Stimulated activated CD8-positive, alpha-beta memory T cell treated with anti-CD3 and anti-CD28 coated beads, Interleukin-15, amount 100 ng/mL, for 1 hour (primary cell): Measurements from ENCODE around the gene PPP1CA.
A peak's percentile ranks its signal among the peaks of the same experiment; 100 is the strongest.

Experiments used
- DNase-seq: peaks from one replicate; pipeline ENCODE4 v3.0.0-alpha.2; 2020; ENCODE audit warnings: low read depth

Gene PPP1CA

DNA sequence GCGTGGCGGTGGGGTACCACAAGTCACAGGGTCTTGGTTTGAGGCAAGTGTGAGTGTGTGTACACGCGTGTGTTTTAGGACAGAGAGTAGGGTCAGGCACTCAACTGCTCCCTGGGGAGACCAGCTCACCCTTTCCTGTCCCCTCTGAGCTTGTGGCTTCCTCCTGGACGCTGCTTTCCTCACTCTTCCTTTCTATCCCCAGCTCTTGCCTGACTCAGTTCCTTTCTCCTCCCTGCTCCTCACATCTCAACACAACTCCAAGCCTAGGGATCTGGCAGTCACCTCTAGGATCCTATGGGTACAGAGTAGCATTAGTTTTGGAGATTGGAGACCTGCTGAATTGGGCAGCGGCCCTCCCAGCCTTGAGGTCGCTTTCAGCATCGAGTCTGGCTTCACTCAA is 32.4 kb downstream of the PPP1CA start:
- DNase-seq, result no peak

- DNase-seq, result no peak
These were observed 33.0 kb downstream of the PPP1CA start for GRCh38 chr11:67368621-67369020.

GRCh38 chr11:67367761-67368227 is 33.9 kb downstream of the PPP1CA start:
- DNase-seq, result no peak

DNA sequence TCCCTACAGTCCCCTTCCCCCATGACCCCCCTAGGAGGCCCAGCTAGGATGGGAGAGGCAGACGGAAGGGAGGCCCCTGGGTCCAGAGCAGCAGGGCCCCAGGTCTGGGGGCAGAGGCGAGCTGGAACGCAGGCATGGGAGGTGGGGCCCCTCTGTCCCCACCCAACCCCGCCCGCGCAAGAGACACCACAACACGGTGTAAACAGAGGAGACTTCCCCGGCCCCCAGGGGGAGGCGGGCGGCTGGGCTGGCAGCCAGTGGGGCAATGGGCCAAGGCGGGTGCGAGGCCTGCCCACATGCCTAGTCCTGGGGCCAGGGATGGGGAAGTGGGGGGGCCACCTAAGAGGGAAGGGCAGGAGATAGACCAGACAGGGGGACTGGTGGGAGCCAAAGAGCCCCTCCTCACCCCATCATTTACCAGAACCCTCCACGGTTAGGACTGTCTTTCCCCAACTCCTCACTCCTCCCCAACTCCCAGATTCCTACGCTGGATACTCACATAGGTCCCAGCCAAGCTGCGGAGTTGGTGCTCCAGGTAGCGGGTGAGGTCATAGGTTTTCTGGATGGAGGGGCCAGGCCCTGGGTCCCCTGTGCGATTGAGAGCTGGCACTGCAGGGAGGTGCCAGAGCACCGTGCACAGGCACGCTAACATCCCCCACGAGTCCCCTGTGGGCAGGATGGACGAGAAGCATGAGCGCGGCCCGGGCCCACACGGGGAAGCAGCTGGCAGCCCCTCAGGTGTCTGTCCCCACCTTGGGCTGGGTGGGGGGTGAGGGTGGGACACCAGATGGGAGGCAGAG is 34.5 kb downstream of the PPP1CA start:
- DNase-seq, result no peak

GRCh38 chr11:67366546-67366945 is 35.1 kb downstream of the PPP1CA start:
- no peak for DNase-seq

GRCh38 chr11:67365736-67366444 is 35.8 kb downstream of the PPP1CA start:
- DNase-seq, result no peak

DNA sequence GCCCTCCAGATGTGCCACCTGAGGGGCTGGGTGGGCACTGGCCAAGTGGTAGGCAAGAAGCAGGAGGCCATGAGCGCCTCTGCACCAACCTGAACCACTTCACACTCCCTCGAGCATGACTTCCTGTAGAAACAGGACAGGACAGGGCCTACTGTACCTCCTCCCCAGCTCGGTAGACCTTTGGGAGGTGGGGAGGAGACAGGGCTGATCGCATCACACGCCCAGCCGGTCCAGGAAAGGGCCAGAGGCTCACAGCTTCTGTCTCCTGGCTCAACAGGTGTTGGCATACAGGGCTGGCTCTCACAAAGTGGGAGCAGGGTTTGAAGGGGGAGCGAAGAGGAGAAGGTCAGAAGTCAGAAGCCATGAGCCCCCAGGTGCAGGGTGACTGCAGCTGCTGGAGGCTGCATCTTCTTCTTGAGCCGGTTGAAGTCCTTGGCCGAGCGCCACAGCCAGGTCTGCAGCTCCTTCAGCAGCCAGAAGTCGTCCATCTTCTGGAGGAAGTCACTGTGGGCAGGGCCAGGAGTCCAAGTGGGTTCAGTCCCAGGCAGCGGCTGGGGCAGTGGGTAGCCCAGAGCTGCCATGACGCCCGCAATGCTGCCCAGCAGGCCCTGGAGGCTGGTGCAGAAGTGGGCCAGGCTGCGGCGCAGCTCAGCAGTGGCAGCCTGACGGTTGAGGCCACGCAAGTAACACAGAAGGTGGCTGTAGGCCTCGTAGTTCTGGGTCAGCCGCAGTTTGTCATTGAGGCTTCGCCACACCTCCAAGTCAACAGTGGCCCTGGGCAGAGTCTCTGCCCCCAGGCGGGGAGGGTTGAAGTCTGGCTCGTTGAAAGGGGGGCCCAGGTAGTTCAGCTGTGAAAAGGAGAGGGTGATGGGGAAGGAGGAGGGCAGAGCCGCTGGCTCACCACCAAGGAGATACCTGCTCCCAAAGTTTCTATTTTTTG is 36.6 kb downstream of the PPP1CA start:
- DNase-seq, result no peak

DNA sequence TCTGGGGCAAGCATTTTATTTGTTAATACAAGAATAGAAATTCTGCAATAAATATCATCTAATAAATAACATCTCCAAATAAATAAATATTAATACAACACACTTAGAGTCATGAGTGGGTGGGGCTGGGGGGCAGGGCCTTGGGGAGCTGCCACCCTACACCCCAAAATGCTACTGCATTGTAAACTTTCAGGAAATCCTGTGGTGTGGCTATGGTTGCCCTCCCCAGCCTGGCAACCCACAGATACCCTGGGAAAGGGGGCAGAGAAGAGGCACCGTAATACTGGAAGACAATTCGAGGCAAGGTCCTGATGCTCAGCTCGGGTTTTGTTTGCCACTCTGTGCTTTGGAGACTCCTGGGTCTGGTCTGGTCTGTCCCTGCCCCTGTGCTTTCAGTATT is 37.5 kb downstream of the PPP1CA start:
- DNase-seq, result no peak

DNA sequence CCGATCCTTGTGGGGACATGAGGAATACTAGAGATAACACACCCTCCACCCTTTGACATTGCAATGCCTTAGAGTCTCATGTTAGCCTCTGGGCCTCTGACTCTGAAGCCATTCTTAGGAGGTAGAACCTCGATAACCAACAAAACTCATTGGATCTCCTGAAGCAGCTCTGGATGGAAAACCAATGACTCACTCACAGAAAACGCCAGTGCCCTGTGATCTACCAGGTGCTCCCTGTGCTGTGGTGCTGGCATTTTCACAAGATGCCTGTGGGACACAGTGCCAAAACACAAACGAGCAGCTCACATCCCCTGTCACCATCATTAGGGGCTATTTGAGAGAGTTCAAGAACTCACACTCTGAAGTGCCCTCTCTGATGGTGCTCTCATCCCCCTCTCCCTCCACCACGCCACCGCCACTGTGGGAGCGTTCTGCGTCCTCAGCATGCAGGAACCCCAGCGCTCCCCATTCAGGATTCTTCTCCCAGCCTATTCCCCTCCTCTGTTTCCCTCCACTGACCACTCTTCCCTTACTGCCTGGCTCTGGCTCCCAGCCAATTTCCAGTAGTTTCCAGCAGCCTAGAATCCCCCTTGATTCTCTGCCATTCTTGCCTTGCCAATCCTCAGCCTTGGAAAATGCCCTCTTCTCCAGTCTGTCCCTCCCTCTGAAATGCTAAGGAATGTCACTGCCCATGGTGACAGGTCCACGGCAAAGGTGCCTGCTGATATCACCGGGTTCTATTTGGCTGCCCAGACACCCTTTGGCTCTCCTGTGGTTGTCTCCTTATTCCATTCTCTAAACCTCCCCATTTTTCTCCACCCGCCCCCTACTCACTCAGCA is 43.6 kb downstream of the PPP1CA start:
- DNase-seq, result no peak

DNA sequence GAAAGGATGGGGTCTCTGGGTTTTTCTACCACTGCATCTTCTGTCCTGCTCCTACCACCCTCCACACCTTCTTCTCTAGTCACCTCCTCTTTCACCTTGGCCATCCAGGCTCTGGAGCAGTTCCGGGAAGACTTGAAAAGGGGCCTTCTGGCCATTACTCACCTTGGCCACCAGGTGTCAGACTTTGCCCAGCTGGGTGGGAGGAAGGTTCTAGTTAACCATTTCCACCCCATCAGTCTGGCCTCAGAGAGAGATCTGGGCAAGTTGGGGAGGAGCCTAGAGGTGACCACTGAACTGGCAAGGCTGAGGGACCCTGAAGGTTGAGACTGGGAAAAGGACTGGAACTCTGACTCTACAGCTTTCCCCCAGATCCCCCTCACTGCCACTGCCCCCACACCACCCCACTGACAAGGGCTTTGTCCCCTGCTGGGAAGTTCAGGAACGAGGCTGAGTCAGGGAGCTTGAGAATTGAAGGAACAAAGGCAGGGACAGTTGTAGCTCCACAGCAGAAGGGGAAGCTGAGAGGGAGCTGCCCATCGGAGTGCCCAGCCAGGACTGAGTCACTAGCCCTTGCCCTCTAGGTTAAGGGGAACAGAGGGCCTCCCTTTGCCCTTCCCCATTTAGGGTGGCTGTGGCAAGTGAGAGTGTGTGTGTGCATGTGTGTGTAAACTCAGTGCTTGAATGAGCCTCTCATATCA is 44.6 kb downstream of the PPP1CA start:
- DNase-seq, result peak; percentile 44

DNA sequence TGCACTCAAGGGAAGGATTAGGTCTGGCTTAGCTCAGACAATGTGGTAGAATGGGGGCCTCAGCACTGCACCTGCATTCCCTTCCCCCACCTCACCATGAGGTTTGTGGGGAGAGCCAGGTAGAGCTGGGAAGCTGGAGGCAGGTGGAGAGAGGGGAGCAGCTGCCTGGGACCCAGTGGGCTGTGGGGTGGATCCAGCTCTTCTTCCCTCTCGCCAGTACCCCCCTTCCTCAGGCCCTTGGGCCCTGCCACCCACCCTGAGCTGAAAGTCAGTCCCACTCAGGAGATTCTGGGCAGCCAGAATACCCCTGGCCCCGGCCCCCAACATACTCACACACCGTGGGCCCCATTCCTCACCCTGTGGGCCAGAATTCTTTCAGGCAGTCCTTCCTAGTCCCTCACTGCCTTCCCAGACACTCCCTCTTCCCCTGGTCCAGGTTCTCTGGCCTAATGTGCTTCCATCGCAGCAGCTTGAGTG is 45.2 kb downstream of the PPP1CA start:
- DNase-seq, result no peak

DNA sequence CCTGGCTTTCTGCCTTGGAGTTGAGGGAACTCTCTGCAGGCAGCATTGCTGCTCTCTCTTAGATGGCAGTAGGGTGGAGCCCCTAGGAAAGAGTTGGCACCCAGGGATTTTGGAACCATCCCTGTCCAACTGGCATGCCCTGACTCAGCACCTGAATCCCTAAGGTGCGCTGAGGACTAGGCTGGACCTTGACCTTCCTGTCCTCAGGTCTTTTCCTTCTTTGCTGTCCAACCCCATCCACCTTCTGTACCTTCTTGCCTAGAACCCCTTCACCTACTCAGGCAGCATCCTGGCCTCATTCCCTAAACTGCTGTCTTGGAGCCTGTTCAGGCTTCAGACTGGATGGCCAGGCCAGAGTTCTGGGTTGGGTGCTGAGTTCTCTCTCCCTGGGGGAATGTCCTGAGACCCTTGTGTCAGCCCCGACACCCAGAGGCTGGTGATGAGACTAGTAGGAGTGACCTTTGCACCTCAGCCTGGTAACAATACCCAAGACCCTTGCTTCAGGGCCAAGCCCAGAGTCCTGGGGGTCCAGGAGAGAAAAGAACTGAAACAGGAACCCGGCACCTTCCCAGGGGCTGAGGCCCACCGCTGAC is 45.8 kb downstream of the PPP1CA start:
- DNase-seq, result no peak

- DNase-seq, result no peak
These were observed 46.5 kb downstream of the PPP1CA start for GRCh38 chr11:67355023-67355793.

- DNase-seq, result no peak
These were observed 47.3 kb downstream of the PPP1CA start for GRCh38 chr11:67354075-67355022.

- peak; percentile 93 for DNase-seq
These were observed 48.2 kb downstream of the PPP1CA start, which contains the start of gene POLD4 for GRCh38 chr11:67353317-67354074. Gene POLD4 (minus strand): TSS chr11:67353546. CDS start chr11:67353399, 147 bp downstream.

DNA sequence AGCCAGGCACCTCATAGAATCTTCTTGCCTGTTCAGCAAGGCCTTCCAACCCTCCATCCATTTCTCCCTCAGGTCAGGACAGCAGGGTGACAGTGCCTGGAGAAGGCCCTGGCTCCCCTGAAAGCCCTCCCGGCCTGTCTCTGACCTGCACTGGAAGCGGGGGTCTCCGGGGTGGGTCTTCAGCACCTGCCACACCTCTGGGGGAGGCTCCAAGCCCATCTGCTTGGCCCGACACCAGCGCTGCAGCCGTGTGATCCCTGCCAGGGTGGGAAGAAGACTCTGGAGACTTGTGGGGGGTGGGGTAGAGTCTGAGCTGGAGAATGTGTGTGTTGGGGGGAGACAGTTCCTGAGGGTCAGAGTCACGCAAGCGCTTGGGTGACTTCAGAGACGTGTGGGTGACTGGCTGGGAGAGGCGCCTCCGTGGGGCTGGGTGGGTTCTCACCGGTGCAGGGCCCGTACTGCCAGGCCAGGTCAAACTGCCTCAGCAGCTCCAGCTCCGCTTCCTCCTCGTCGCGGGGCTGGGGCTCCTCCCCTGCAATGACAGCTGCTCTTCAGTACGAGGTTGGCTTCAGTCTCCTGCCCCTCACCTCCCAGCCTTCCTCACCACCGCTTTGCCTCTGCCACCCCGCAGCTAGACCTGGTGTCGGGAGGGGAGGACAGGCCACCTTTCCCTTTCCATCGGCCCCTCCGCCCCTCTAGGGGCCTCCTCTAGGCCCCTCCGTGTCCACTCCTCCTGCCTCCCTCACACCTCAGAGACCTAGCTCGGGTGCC is 48.9 kb downstream of the PPP1CA start:
- no peak for DNase-seq
